Measurements from ENCODE around the gene MLLT1. TPM values are rescaled to one million over a fixed set of nuclear protein-coding genes. Genes with fewer than 3 reads are reported as not detected.
A peak's percentile ranks its signal among the peaks of the same experiment; 100 is the strongest.

Gene MLLT1
- total and polyA plus RNA-seq, 10 of the 15 experiments (the other 5 are each of a cell fraction or from before 2014, with no cell fraction given), result 0.16 to 61.1 (median 8.5) TPM

- peak; percentile 81; the same call in 1 of the 2 replicates for TF ChIP-seq IRF3 (IDR thresholded peaks at IDR 0.05)
- peak; percentile 90 for TF ChIP-seq SP1 (IDR thresholded peaks at IDR 0.05; ENCODE audit: low read depth, low read length)
- TF ChIP-seq GATAD2B (conservative IDR thresholded peaks at IDR 0.05; ENCODE audit: low read depth), result no peak; the same call in 1 of the 2 replicates
- no peak for TF ChIP-seq SIN3A (IDR thresholded peaks at IDR 0.05; ENCODE audit: low read depth, low read length)
- peak; percentile 48 to 64 (median 64); a peak in 5 of 6 replicates for TF ChIP-seq CTCF (IDR thresholded peaks at IDR 0.05 in 2 of 3, conservative IDR thresholded peaks at IDR 0.05 in 1 of 3; ENCODE audit: control insufficient read depth in 2 of 3, extremely low read depth in 1 of 3, insufficient read depth in 1 of 3, low read depth in 3 of 3, low read length in 3 of 3)
- TF ChIP-seq SUPT20H (IDR thresholded peaks at IDR 0.05; ENCODE audit: borderline replicate concordance, control insufficient read depth, low read depth, low read length), result no peak
- TF ChIP-seq POLR2A (IDR thresholded peaks at IDR 0.05; ENCODE audit: low read depth, low read length), result peak; percentile 55; the same call in 1 of the 2 replicates
- no peak for TF ChIP-seq MEF2B (IDR thresholded peaks at IDR 0.05; ENCODE audit: partially characterized antibody, poor library complexity, severe bottlenecking)
- no peak for TF ChIP-seq ZNF274 (IDR thresholded peaks at IDR 0.05; ENCODE audit: insufficient read depth, insufficient read length)
- TF ChIP-seq ZNF207 (IDR thresholded peaks at IDR 0.05; ENCODE audit: borderline replicate concordance), result no peak
- TF ChIP-seq HCFC1 (IDR thresholded peaks at IDR 0.05; ENCODE audit: low read length), result peak; percentile 47; the same call in 1 of the 2 replicates
- no peak for TF ChIP-seq E2F8 (IDR thresholded peaks at IDR 0.05; ENCODE audit: low read depth, partially characterized antibody)
- TF ChIP-seq DPF2 (IDR thresholded peaks at IDR 0.05), result peak; percentile 99
- TF ChIP-seq CREB1 (IDR thresholded peaks at IDR 0.05; ENCODE audit: low read depth), result peak; percentile 79; the same call in 1 of the 2 replicates
- no peak for TF ChIP-seq ZZZ3 (IDR thresholded peaks at IDR 0.05; ENCODE audit: control insufficient read depth, insufficient read length, low read depth)
- no peak for TF ChIP-seq CBX3 (IDR thresholded peaks at IDR 0.05; ENCODE audit: borderline replicate concordance, low read depth)
- no peak for TF ChIP-seq RELA (IDR thresholded peaks at IDR 0.05; ENCODE audit: borderline replicate concordance, partially characterized antibody)
- no peak for TF ChIP-seq IRF5 (IDR thresholded peaks at IDR 0.05; ENCODE audit: borderline replicate concordance)
- no peak for TF ChIP-seq ETV6 (conservative IDR thresholded peaks at IDR 0.05 in 1 of 2, IDR thresholded peaks at IDR 0.05 in 1 of 2; ENCODE audit: borderline replicate concordance in 1 of 2, low read depth in 1 of 2)
- no peak for TF ChIP-seq NR2C2 (IDR thresholded peaks at IDR 0.05; ENCODE audit: borderline replicate concordance, control insufficient read depth, insufficient read length, low read depth)
- peak; percentile 93 for TF ChIP-seq MAX (IDR thresholded peaks at IDR 0.05; ENCODE audit: low read depth, low read length)
- no peak for TF ChIP-seq POLR2AphosphoS2 (IDR thresholded peaks at IDR 0.05; ENCODE audit: low read depth, low read length)
- 0 out of 2 replicates have a peak, but pooled peaks have one; percentile 25 for TF ChIP-seq TCF12 (IDR thresholded peaks at IDR 0.05; ENCODE audit: low read depth, low read length)
These were observed at the start of gene MLLT1 (continued) for GRCh38 chr19:6279931-6280591.
